Fibroblast of lung (primary cell): Measurements from ENCODE around the gene CLEC18B. TPM values are rescaled to one million over a fixed set of nuclear protein-coding genes. Genes with fewer than 3 reads are reported as not detected.
"Not testable (repeated sequence)": the region's sequence is repeated elsewhere in the genome, so short reads cannot be mapped to it uniquely, and the experiment has no call there.

Experiments
- DNase-seq, 2 donors: peaks; one replicate each; pipeline versions ENCODE4 v3.0.0 to v3.0.0-alpha.2; 2010; ENCODE audit warnings: low read depth in 2 of 2
- H2AFZ ChIP-seq: 2 replicates; pipeline ENCODE4 v1.5.1; 2012; ENCODE audit warnings: low read length, control low read depth, inconsistent platforms
- H3K27ac ChIP-seq: 2 replicates; pipeline ENCODE4 v1.5.1; 2011; ENCODE audit warnings: low read length, control low read depth; ENCODE audit not compliant: insufficient read depth
- H3K27me3 ChIP-seq: 2 replicates; pipeline ENCODE4 v1.5.1; 2011; ENCODE audit warnings: mild to moderate bottlenecking, low read length; ENCODE audit not compliant: control insufficient read depth, insufficient read depth
- H3K36me3 ChIP-seq: 2 replicates; pipeline ENCODE4 v1.5.1; 2011; ENCODE audit warnings: low read length; ENCODE audit not compliant: control insufficient read depth, insufficient read depth
- H3K4me1 ChIP-seq: 2 replicates; pipeline ENCODE4 v1.5.1; 2011; ENCODE audit warnings: low read length; ENCODE audit not compliant: control insufficient read depth, insufficient read depth; ENCODE audit errors: extremely low read depth
- H3K4me2 ChIP-seq: 2 replicates; pipeline ENCODE4 v1.5.1; 2011; ENCODE audit warnings: low read length, control low read depth; ENCODE audit not compliant: insufficient read depth; ENCODE audit errors: extremely low read depth
- H3K4me3 ChIP-seq, 4 experiments: fragments of 200-600 bp in 1 of 4; sonication (generic) in 1 of 4; replicated peaks in 1 of 4; 2 replicates each; pipeline ENCODE4 v1.5.1; 2011 to 2016; ENCODE audit warnings: low read length in 4 of 4, low read depth in 3 of 4, mild to moderate bottlenecking in 3 of 4, control low read depth in 2 of 4, inconsistent platforms in 1 of 4, mixed read lengths in 1 of 4; ENCODE audit not compliant: insufficient read depth in 1 of 4; ENCODE audit errors: control extremely low read depth in 1 of 4
- H3K79me2 ChIP-seq: 2 replicates; pipeline ENCODE4 v1.5.1; 2012; ENCODE audit warnings: mild to moderate bottlenecking, low read length, inconsistent platforms; ENCODE audit not compliant: control insufficient read depth, insufficient read depth
- H3K9ac ChIP-seq: 2 replicates; pipeline ENCODE4 v1.5.1; 2011; ENCODE audit warnings: mild to moderate bottlenecking, low read length, control low read depth; ENCODE audit not compliant: insufficient read depth
- H3K9me3 ChIP-seq: 2 replicates; pipeline ENCODE4 v1.5.1; 2012; ENCODE audit warnings: low read depth, low read length; ENCODE audit not compliant: control insufficient read depth, insufficient read depth
- H4K20me1 ChIP-seq: 2 replicates; pipeline ENCODE4 v1.5.1; 2011; ENCODE audit warnings: low read length; ENCODE audit not compliant: control insufficient read depth, insufficient read depth; ENCODE audit errors: extremely low read depth
- polyA plus RNA-seq, 2 donors: library from polyadenylated mRNA; depleted of rRNA in 1 of 2; stranded (reverse) in 1 of 2; unstranded in 1 of 2; fragments of >200 nt; gene quantifications; 2 replicates each; pipeline ENCODE4 v1.2.1, GENCODE V29; 2011 to 2012; ENCODE audit warnings: missing spikeins in 1 of 2
- total RNA-seq: library from RNA; depleted of rRNA; stranded (reverse); fragments of >200 nt; gene quantifications from 2 replicates; pipeline ENCODE4 v1.2.1, GENCODE V29; 2014
- TF ChIP-seq, protein P1 (sequence below), 2 donors: IDR thresholded peaks in 1 of 2; conservative IDR thresholded peaks in 1 of 2; 1 replicate in 1 of 2; 2 replicates in 1 of 2; pipeline ENCODE4 v1.5.1; 2011 to 2012; ENCODE audit warnings: low read length in 2 of 2, control low read depth in 1 of 2, inconsistent platforms in 1 of 2, low read depth in 1 of 2, mild to moderate bottlenecking in 1 of 2

The CLEC18B gene
- total and polyA plus RNA-seq, 2 donors (not counting 1 experiment from before 2014, with no cell fraction given), result 0.15 to 0.83 TPM

DNA sequence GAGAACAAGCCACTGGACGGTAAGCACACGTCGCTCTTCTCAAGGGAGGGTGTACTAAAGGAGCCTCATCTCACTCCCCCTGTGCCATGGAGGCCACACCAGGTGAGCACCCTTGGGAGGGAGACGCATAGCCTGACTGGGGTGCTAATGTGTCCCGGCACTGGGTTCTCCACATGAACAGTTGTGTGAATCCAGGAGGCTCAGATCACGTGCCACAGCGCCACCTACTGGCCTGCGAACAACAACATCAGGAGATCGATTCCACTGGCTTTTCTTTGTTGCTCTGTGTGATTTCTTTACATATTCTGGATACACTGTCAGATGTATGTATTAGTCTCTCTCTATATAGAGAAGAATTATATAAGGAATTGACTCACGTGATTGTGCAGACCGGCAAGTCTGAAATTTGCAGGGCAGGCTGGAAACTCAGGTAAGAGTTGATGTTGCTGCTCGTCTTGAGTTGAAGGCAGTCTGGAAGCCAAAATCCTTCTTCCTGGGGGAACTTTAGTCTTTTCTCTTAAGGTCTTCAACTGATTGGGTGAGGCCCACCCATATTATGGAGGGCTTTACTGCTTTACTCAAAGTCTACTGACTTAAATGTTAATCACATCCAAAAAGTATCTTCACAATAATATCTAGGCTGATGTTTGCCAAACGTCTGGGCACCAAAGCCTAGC, 8.9 kb upstream of the CLEC18B start:
- H2AFZ ChIP-seq, H3K27me3 ChIP-seq, H3K9me3 ChIP-seq, H3K79me2 ChIP-seq, H4K20me1 ChIP-seq, H3K4me1 ChIP-seq, H3K36me3 ChIP-seq, H3K4me3 ChIP-seq, H3K4me2 ChIP-seq, H3K27ac ChIP-seq, H3K9ac ChIP-seq: not testable (repeated sequence)
- TF ChIP-seq, protein P1, sequence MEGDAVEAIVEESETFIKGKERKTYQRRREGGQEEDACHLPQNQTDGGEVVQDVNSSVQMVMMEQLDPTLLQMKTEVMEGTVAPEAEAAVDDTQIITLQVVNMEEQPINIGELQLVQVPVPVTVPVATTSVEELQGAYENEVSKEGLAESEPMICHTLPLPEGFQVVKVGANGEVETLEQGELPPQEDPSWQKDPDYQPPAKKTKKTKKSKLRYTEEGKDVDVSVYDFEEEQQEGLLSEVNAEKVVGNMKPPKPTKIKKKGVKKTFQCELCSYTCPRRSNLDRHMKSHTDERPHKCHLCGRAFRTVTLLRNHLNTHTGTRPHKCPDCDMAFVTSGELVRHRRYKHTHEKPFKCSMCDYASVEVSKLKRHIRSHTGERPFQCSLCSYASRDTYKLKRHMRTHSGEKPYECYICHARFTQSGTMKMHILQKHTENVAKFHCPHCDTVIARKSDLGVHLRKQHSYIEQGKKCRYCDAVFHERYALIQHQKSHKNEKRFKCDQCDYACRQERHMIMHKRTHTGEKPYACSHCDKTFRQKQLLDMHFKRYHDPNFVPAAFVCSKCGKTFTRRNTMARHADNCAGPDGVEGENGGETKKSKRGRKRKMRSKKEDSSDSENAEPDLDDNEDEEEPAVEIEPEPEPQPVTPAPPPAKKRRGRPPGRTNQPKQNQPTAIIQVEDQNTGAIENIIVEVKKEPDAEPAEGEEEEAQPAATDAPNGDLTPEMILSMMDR (conservative IDR thresholded peaks at IDR 0.05 in 1 of 2, IDR thresholded peaks at IDR 0.05 in 1 of 2; ENCODE audit: low read depth in 1 of 2, low read length in 2 of 2), result peak; percentile 57 to 58
- DNase-seq, result peak in 1 of 2 donors; percentile 44

DNA sequence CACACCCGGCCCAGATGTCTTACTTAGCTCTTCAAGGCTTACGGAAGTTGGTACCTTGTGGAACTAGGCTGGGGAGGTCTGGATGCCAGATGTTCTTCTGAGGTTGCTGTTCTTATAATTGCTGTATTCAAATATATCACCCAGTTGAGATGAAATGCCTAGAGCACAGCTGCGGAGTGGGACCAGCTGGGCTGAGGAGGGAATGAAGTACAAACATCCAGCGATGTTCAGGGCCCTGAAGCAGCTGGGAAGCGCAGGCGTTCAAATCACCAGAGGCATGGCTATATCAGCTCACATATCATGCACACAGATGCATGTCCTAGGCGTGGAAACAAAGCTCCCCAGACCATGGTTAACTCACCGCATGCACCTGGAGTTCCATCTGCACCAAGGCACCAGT, 7.2 kb upstream of the CLEC18B start:
- H3K27me3 ChIP-seq, H3K36me3 ChIP-seq, H3K9ac ChIP-seq, H3K9me3 ChIP-seq, H3K27ac ChIP-seq, H3K4me2 ChIP-seq, H3K79me2 ChIP-seq, H4K20me1 ChIP-seq, DNase-seq, H3K4me3 ChIP-seq, H3K4me1 ChIP-seq, H2AFZ ChIP-seq: not testable (repeated sequence)

DNA sequence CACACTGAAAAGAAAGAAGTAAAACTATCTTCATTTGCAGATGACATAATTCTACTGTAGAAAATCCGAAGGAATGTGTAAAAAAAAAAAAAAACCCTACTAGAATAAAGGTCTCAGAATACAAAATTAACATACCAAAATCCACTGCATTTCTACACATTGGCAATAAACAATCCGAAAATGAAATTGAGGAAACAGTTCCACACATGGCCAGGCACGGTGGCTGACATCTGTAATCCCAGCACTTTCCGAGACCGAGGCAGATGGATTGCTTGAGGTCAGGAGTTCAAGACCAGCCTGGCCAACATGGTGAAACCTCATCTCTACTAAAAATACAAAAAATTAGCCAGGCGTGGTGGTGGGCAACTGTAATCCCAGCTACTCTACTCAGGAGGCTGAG, 4.5 kb upstream of the CLEC18B start:
- not testable (repeated sequence) for H3K27me3 ChIP-seq, H3K79me2 ChIP-seq, H3K27ac ChIP-seq, H3K4me3 ChIP-seq, H3K9me3 ChIP-seq, H3K4me2 ChIP-seq, H4K20me1 ChIP-seq, DNase-seq, H3K36me3 ChIP-seq, H3K4me1 ChIP-seq, H3K9ac ChIP-seq, H2AFZ ChIP-seq

DNA sequence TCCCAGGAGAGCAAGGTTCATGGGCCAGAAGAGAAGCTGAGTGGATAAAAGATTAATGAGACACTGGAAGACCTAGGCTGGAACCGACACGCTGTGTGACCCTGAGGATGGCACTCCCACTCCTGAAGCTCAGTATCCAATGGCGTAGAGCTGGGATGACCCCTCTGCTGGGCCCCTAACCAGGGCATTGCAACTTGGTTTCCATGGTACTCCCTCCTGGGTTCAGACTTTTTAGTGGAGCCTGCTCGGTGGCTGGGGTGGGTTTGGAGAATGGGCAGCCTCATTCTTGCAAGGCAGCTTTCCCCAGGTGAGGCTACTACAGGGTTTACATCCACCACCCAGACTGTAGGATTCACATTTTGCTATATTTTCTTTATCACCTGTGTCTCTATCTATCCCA, 2.4 kb upstream of the CLEC18B start:
- H3K4me1 ChIP-seq, H3K27me3 ChIP-seq, H3K36me3 ChIP-seq, H3K9ac ChIP-seq, H3K4me3 ChIP-seq, H4K20me1 ChIP-seq, H2AFZ ChIP-seq, DNase-seq, H3K79me2 ChIP-seq, H3K4me2 ChIP-seq, H3K9me3 ChIP-seq, H3K27ac ChIP-seq: not testable (repeated sequence)

DNA sequence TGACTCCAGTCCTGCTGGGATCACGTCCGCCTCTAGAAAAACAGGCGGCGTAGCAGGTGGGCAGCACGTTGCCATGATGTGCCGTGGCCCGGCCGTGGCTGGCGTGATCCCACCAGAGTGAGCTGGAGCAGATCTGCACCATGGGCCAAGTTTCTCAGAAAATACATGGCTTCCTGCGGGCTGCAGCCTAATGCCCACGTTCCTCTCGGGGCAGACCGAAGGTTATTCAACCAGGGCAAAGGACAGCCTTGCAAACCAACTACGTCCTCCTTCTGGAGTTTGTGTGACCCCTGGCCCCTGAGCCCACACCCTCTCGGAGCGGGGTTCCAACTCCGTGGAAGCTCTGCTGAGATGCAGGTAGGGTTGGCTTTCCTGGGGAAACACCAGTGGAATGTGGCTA, 808 bp upstream of the CLEC18B start:
- not testable (repeated sequence) for H3K36me3 ChIP-seq, H3K4me1 ChIP-seq, H3K27ac ChIP-seq, H3K79me2 ChIP-seq, H3K4me2 ChIP-seq, H3K27me3 ChIP-seq, H2AFZ ChIP-seq, H3K9me3 ChIP-seq, H3K9ac ChIP-seq, H3K4me3 ChIP-seq, DNase-seq, H4K20me1 ChIP-seq

DNA sequence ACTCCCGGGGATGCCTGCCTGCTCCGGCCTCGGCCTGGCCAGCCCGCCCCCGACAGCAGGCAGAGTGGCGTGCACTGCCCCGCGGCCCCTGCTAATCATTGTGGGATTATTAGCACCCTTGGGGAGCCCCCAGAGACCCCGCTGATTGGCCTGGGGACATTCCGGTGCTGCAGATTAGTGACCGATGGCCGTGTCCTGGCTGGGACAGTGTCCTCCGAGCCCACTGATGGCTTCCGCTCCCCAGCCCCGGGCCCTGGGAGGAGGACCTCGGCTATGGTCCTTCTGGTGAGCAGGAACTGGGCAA, 156 bp upstream of the CLEC18B start:
- not testable (repeated sequence) for H3K9ac ChIP-seq, H3K4me1 ChIP-seq, H2AFZ ChIP-seq, H3K4me2 ChIP-seq, H3K36me3 ChIP-seq, H3K27ac ChIP-seq, H4K20me1 ChIP-seq, H3K9me3 ChIP-seq, H3K27me3 ChIP-seq, H3K4me3 ChIP-seq, H3K79me2 ChIP-seq, DNase-seq
